ENCODE results near the gene FANK1. TPM values are rescaled to one million over a fixed set of nuclear protein-coding genes. Genes with fewer than 3 reads are reported as not detected.

FANK1 gene
- polyA plus RNA-seq, 3 donors = 0.20 TPM; not detected in 2

DNA sequence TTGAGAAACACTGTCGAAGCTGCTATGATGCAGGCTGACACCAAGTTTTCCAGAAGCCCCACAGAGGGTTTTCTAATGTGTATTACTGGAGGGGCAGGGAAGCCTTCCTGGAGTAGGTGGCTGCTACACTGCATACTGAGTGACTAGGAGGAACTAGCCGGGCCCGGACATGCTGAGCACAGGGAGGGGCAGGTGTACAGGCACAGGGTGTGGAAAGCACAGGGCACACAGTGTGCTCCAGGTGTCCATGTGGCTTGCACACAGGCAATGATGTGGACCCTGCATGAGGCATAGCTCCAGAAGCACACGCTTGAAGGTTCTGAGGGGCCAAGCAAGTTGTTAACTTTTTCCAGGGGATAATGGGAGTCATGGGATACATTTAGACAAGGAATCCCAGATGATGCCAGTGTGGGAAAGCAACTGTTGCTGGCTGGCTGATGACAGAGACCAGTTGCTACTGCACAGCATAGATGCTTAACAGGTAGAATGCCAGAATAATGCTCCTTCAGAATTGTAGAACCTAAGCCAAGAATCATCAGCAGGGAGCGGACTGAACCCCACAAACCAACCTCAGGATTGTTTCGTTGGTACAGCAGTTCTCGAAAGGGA lies 29.8 kb upstream of the FANK1 start:
- H3K9me3 Mint-ChIP-seq = no peaks in the 10 kb centered on the region
- peaks cover 0 to 2% (median 2%) of the 10 kb centered on the region in 3 donors for H3K27me3 Mint-ChIP-seq (ENCODE audit: low read depth in 3 of 3)
- Histone ChIP-seq H2AFZ (ENCODE audit: insufficient read depth, low read depth, low read length, poor library complexity, severe bottlenecking) (no peak overlapping the region), H3K4me3 (replicated peaks in 1 of 3; ENCODE audit: low read depth in 2 of 3, low read length in 3 of 3) (no peak overlapping the region), H3K4me1 (ENCODE audit: control insufficient read depth in 1 of 2, insufficient read depth in 2 of 2, low read length in 2 of 2) (no peaks in the 10 kb centered on the region), H4K20me1 (ENCODE audit: insufficient read depth, low read length) (no peaks in the 10 kb centered on the region), H3K9ac (ENCODE audit: insufficient read depth, low read length, poor library complexity, severe bottlenecking) (no peak overlapping the region), H3K27me3 (ENCODE audit: control insufficient read depth in 2 of 2, insufficient read depth in 2 of 2, low read length in 2 of 2) (no peaks in the 10 kb centered on the region), H3K27ac (ENCODE audit: low read depth in 1 of 2, low read length in 2 of 2) (no peak overlapping the region), H3K9me3 (replicated peaks in 1 of 2; ENCODE audit: control insufficient read depth in 1 of 2, insufficient read depth in 1 of 2, low read length in 2 of 2) (no peaks in the 10 kb centered on the region), H3K36me3 (replicated peaks in 1 of 2; ENCODE audit: control insufficient read depth in 1 of 2, insufficient read depth in 2 of 2, low read length in 2 of 2) (peaks cover 14 to 39% of the 10 kb centered on the region in 2 donors), H3K4me2 (replicated peaks; ENCODE audit: extremely low read depth, low read length, poor library complexity, severe bottlenecking) (no peak overlapping the region), H3K79me2 (ENCODE audit: insufficient read depth, low read length) (no peaks in the 10 kb centered on the region)
- intact Hi-C loops (cut with micrococcal nuclease) = loop anchor here in 1 of 2 donors (10.0 kb wide), 1 partner anchor 878 kb away; no protein-coding TSS in a partner anchor
- H3K4me3 Mint-ChIP-seq = no peak overlapping the region
- H3K27ac Mint-ChIP-seq = peak overlapping the region in 1 of 7 donors; percentile 50
- H3K4me1 Mint-ChIP-seq = no peaks in the 10 kb centered on the region
- no peak for DNase-seq
- TF ChIP-seq, protein P1, sequence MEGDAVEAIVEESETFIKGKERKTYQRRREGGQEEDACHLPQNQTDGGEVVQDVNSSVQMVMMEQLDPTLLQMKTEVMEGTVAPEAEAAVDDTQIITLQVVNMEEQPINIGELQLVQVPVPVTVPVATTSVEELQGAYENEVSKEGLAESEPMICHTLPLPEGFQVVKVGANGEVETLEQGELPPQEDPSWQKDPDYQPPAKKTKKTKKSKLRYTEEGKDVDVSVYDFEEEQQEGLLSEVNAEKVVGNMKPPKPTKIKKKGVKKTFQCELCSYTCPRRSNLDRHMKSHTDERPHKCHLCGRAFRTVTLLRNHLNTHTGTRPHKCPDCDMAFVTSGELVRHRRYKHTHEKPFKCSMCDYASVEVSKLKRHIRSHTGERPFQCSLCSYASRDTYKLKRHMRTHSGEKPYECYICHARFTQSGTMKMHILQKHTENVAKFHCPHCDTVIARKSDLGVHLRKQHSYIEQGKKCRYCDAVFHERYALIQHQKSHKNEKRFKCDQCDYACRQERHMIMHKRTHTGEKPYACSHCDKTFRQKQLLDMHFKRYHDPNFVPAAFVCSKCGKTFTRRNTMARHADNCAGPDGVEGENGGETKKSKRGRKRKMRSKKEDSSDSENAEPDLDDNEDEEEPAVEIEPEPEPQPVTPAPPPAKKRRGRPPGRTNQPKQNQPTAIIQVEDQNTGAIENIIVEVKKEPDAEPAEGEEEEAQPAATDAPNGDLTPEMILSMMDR (IDR thresholded peaks at IDR 0.05) = no peak
- WGBS (ENCODE audit: insufficient coverage) = 100% methylated on average over 5 of the region's 7 CpGs
- peaks cover 24 to 37% of the 10 kb centered on the region in 2 donors for H3K36me3 Mint-ChIP-seq

DNA sequence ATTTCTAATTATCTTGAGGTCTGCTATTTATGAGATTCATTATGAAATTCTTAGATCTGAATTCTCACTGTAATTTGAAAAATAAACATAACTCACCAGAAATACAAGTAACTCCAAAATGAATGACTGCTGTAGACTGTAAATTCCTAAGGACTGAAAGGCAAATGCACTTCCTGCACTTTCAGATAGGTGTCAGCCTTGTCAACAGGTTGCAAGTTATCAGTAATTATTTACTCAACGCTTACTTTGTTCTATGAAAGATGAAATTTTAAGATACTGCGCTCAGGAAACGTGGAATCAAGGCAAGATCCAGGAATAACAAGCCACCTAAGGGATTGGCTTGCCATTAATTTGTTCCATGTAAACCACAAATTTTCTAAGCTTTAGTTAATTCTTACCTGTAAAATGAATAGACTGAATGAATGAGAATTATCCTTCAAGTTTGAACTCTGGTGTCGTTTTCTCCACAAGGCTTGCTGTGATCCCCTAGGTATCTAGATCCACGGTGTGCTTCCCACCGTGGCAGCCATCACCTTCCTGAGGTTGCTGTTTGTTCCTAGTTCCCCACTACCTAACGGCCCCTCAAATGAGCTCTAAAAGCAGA lies 27.9 kb upstream of the FANK1 start:
- H3K9me3 Mint-ChIP-seq = no peaks in the 10 kb centered on the region
- Histone ChIP-seq H3K27me3 (ENCODE audit: control insufficient read depth in 2 of 2, insufficient read depth in 2 of 2, low read length in 2 of 2) (no peaks in the 10 kb centered on the region), H3K27ac (ENCODE audit: low read depth in 1 of 2, low read length in 2 of 2) (no peak overlapping the region), H3K4me2 (replicated peaks; ENCODE audit: extremely low read depth, low read length, poor library complexity, severe bottlenecking) (no peak overlapping the region), H4K20me1 (ENCODE audit: insufficient read depth, low read length) (no peaks in the 10 kb centered on the region), H3K36me3 (replicated peaks in 1 of 2; ENCODE audit: control insufficient read depth in 1 of 2, insufficient read depth in 2 of 2, low read length in 2 of 2) (peaks cover 14 to 30% of the 10 kb centered on the region in 2 donors), H3K4me3 (replicated peaks in 1 of 3; ENCODE audit: low read depth in 2 of 3, low read length in 3 of 3) (no peak overlapping the region), H3K4me1 (ENCODE audit: control insufficient read depth in 1 of 2, insufficient read depth in 2 of 2, low read length in 2 of 2) (no peaks in the 10 kb centered on the region), H3K79me2 (ENCODE audit: insufficient read depth, low read length) (no peaks in the 10 kb centered on the region), H2AFZ (ENCODE audit: insufficient read depth, low read depth, low read length, poor library complexity, severe bottlenecking) (no peak overlapping the region), H3K9me3 (replicated peaks in 1 of 2; ENCODE audit: control insufficient read depth in 1 of 2, insufficient read depth in 1 of 2, low read length in 2 of 2) (no peaks in the 10 kb centered on the region), H3K9ac (ENCODE audit: insufficient read depth, low read length, poor library complexity, severe bottlenecking) (no peak overlapping the region)
- TF ChIP-seq, protein P1 (IDR thresholded peaks at IDR 0.05) = peak; percentile 75
- DNase-seq = peak in 1 of 3 donors; percentile 12
- H3K4me3 Mint-ChIP-seq = no peak overlapping the region
- peaks cover 26 to 33% of the 10 kb centered on the region in 2 donors for H3K36me3 Mint-ChIP-seq
- H3K27ac Mint-ChIP-seq = no peak overlapping the region
- H3K27me3 Mint-ChIP-seq (ENCODE audit: low read depth in 3 of 3) = peaks cover 0 to 2% (median 2%) of the 10 kb centered on the region in 3 donors
- intact Hi-C loops (cut with micrococcal nuclease) = loop anchor here in 1 of 2 donors (10.0 kb wide), 1 partner anchor 876 kb away; no protein-coding TSS in a partner anchor
- 50% methylated on average over 2 of the region's 7 CpGs for WGBS (ENCODE audit: insufficient coverage)
- no peaks in the 10 kb centered on the region for H3K4me1 Mint-ChIP-seq

Measured in CD14-positive monocyte (primary cell).